ENCODE measurements around the gene SLC47A2. TPM values are rescaled to one million over a fixed set of nuclear protein-coding genes. Genes with fewer than 3 reads are reported as not detected.
A peak's percentile ranks its signal among the peaks of the same experiment; 100 is the strongest.

The SLC47A2 gene
- total RNA-seq, 1 experiment from 2014 or later: 38.9 TPM

GRCh38 chr17:19747159-19747719 lies 30.9 kb upstream of the SLC47A2 start:
- Histone ChIP-seq H3K79me2 (ENCODE audit: low read depth) (peaks cover 27% of the 10 kb centered on the region), H2AFZ (no peak overlapping the region), H3K27me3 (ENCODE audit: insufficient read depth, low read depth) (no peaks in the 10 kb centered on the region), H3K36me3 (ENCODE audit: low read depth) (no peaks in the 10 kb centered on the region; the same call in 1 of the 2 replicates), H3K9me2 (ENCODE audit: insufficient read depth) (no peaks in the 10 kb centered on the region), H3K9me3 (ENCODE audit: insufficient read depth, low read depth) (no peaks in the 10 kb centered on the region), H3K4me2 (peak overlapping the region; percentile 95), H3K4me1 (replicated peaks; ENCODE audit: insufficient read depth) (peaks cover 66% of the 10 kb centered on the region), H3F3A (ENCODE audit: insufficient read depth, low read depth) (peaks cover 68% of the 10 kb centered on the region), H3K4me3 (peak overlapping the region; percentile 76), H4K20me1 (ENCODE audit: insufficient read depth) (no peaks in the 10 kb centered on the region), H3K27ac (peak overlapping the region; percentile 100)
- BruUV-seq (replicated peaks): no TSS peak
- intact Hi-C loops (cut with micrococcal nuclease; ENCODE audit: unreplicated experiment): no loop called here
- TF ChIP-seq CTCF (conservative IDR thresholded peaks at IDR 0.05) (no peak), EZH2 (IDR thresholded peaks at IDR 0.05; ENCODE audit: low read depth) (no peak)
- peak in 1 of 2 experiments; percentile 47 for DNase-seq
- ChIA-PET CTCF (no interaction called here), POLR2A (ENCODE audit: unreplicated experiment) (interaction anchor here (0.6 to 1.2 kb wide), 4 partner anchors 19 to 228 kb away, joined by 6 to 10 read pairs (median 7); no protein-coding TSS in a partner anchor)

GRCh38 chr17:19746517-19746916 lies 30.1 kb upstream of the SLC47A2 start:
- Histone ChIP-seq H3K36me3 (ENCODE audit: low read depth) (no peaks in the 10 kb centered on the region; the same call in 1 of the 2 replicates), H2AFZ (no peak overlapping the region), H3K79me2 (ENCODE audit: low read depth) (peaks cover 27% of the 10 kb centered on the region), H3K4me2 (peak overlapping the region; percentile 95), H3K4me3 (peak overlapping the region; percentile 76; the same call in 1 of the 2 replicates), H4K20me1 (ENCODE audit: insufficient read depth) (no peaks in the 10 kb centered on the region), H3K9me3 (ENCODE audit: insufficient read depth, low read depth) (no peaks in the 10 kb centered on the region), H3K27ac (no peak overlapping the region; the same call in 1 of the 2 replicates), H3K9me2 (ENCODE audit: insufficient read depth) (no peaks in the 10 kb centered on the region), H3K27me3 (ENCODE audit: insufficient read depth, low read depth) (no peaks in the 10 kb centered on the region), H3K4me1 (replicated peaks; ENCODE audit: insufficient read depth) (peaks cover 59% of the 10 kb centered on the region), H3F3A (ENCODE audit: insufficient read depth, low read depth) (peaks cover 65% of the 10 kb centered on the region)
- DNase-seq: no peak
- ChIA-PET POLR2A (ENCODE audit: unreplicated experiment) (interaction anchor here (0.5 to 0.7 kb wide), 3 partner anchors 18 to 229 kb away, joined by 4 to 7 read pairs (median 6); no protein-coding TSS in a partner anchor), CTCF (no interaction called here)
- BruUV-seq (replicated peaks): no TSS peak
- TF ChIP-seq CTCF (conservative IDR thresholded peaks at IDR 0.05) (no peak), EZH2 (IDR thresholded peaks at IDR 0.05; ENCODE audit: low read depth) (no peak)
- intact Hi-C loops (cut with micrococcal nuclease; ENCODE audit: unreplicated experiment): no loop called here

- Histone ChIP-seq H3K4me3 (no peak overlapping the region), H3K9me2 (ENCODE audit: insufficient read depth) (no peaks in the 10 kb centered on the region), H3K27ac (peak overlapping the region; percentile 31), H3K36me3 (ENCODE audit: low read depth) (peaks cover 3% of the 10 kb centered on the region; the same call in 1 of the 2 replicates), H3K9me3 (ENCODE audit: insufficient read depth, low read depth) (no peaks in the 10 kb centered on the region), H3K4me2 (peak overlapping the region; percentile 95), H4K20me1 (ENCODE audit: insufficient read depth) (no peaks in the 10 kb centered on the region), H3K79me2 (ENCODE audit: low read depth) (peaks cover 27% of the 10 kb centered on the region), H2AFZ (no peak overlapping the region), H3K4me1 (replicated peaks; ENCODE audit: insufficient read depth) (peaks cover 45% of the 10 kb centered on the region), H3K27me3 (ENCODE audit: insufficient read depth, low read depth) (no peaks in the 10 kb centered on the region), H3F3A (ENCODE audit: insufficient read depth, low read depth) (peaks cover 57% of the 10 kb centered on the region)
- intact Hi-C loops (cut with micrococcal nuclease; ENCODE audit: unreplicated experiment): no loop called here
- TF ChIP-seq EZH2 (IDR thresholded peaks at IDR 0.05; ENCODE audit: low read depth): no peak
- 0 out of 2 replicates have a peak, but pooled peaks have one; percentile 33 for TF ChIP-seq CTCF (conservative IDR thresholded peaks at IDR 0.05)
- ChIA-PET CTCF (interaction anchor here (0.5 kb wide), 1 partner anchor 10 kb away, joined by 3 read pairs; no protein-coding TSS in a partner anchor), POLR2A (ENCODE audit: unreplicated experiment) (no interaction called here)
- no TSS peak for BruUV-seq (replicated peaks)
- no peak for DNase-seq
These were observed 28.8 kb upstream of the SLC47A2 start for GRCh38 chr17:19744922-19745757.
